GM19023 (cell line): ENCODE data around the gene DNAAF9.
A peak's percentile ranks its signal among the peaks of the same experiment; 100 is the strongest.
"Not testable (repeated sequence)": the region's sequence is repeated elsewhere in the genome, so short reads cannot be mapped to it uniquely, and the experiment has no call there.

Experiments used
- ATAC-seq: cut with Tn5 transposase; IDR thresholded peaks from one replicate; pipeline ENCODE4 v1.9.1; 2021; ENCODE audit warnings: mild to moderate bottlenecking, moderate library complexity; ENCODE audit not compliant: unreplicated experiment

DNAAF9 gene

GRCh38 chr20:3407040-3407770 lies at the start of gene DNAAF9:
TSS of gene DNAAF9 (minus strand) at chr20:3407669. CDS start at chr20:3407557, 112 bp downstream.
- ATAC-seq = peak; percentile 43

GRCh38 chr20:3456648-3457047 lies 49.2 kb upstream of the DNAAF9 start:
- ATAC-seq = no peak

- ATAC-seq = no peak
Measured at GRCh38 chr20:3454831-3455230, 47.4 kb upstream of the DNAAF9 start.

DNA sequence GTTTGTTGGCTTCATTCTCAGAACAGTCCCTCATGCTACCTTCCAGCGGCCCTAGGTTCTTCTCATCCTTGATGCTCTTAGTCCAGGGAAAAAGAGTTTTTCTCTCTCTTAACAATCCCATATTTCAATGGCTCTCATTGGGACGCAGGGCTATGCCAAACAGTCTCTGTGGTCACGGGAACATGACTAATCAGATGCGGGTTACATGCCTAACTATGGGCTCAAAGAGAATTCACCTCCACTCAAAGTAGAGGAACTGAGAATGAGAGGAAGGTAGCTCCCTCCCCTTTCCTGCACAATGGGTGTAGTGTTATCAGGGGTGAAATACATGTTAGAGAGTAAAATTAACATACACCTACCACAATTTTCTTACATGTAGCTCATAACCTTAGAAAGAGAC lies 45.2 kb upstream of the DNAAF9 start:
- ATAC-seq = no peak

DNA sequence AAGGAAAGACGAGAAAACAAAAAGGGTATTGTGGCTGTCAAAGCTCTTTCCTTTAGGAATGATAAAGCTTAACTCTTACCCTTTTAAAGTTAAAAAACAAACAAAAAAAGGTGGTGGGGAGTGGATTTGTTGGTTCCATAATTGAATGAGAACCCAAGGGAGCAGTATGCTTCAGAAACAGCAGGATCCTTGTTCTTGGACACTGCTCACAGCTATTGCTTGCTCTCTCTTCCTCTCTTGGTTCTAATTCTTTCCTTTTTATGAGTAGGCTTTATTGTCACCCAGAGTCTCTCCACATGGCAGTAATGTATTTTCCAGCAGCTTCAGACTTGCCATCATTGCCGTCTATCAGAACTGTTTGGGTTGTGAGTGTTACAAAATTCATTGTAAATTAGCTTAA lies 44.7 kb upstream of the DNAAF9 start:
- no peak for ATAC-seq

GRCh38 chr20:3449319-3449718 lies 41.9 kb upstream of the DNAAF9 start:
- no peak for ATAC-seq

DNA sequence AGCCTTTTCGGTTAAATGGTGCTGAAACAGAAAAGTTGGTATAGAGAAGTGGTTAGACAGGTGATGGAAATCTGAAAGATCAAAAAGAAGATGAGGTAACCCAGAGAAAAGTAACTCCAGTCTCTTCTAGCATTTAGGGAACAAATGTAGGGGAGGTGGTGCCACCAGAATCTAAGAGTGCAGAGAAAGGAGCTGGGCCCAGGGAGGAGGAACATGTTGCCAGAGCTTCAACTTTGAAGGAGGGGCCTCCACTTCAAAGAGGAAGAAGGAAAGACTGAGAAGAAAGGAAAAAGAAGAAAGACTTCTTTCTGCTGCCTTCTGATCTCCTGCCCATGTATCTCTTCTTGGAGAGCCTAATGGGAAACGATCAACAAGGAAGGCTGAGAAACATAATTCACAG lies 39.9 kb upstream of the DNAAF9 start:
- ATAC-seq = no peak

DNA sequence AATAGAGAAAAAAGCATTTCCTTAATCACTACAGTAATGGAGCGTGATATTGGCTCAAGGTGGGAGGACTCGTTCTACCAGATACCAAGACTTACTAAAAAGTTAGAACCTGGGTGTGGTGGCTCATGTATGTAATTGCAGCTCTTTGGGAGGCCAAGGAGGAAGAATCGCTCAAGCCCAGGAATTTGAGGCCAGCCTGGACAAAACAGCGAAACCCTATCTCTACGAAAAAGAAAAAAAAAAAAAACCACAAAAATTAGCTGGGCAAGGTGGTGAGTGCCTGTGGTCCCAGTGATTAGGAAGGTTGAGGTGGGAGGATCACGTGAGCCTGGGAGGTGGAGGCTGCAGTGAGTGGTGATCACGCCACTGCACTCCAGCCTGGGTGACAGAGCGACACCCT lies 39.3 kb upstream of the DNAAF9 start:
- ATAC-seq = no peak

GRCh38 chr20:3436864-3437574 lies 29.6 kb upstream of the DNAAF9 start:
- no peak for ATAC-seq

GRCh38 chr20:3434232-3434631 lies 26.8 kb upstream of the DNAAF9 start:
- ATAC-seq = no peak

DNA sequence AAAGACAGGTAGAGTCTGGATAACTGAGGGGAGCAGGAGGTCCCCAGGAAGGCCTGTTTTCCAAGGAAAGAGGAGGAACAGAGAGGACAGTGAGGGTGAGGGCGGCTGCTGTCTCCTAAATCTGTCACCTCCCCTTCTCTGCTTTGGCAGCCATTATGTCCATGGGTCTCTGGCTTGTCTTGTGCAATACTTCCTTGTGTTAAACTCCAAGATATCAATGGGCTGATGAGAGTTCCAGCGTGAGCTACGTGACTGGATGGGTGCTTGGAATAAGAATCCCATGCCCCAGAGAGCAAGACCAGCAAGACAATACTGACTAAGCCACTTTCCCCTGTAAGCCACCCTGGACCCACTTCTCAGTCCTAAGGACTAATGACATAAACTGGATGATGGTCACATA lies 26.3 kb upstream of the DNAAF9 start:
- no peak for ATAC-seq

DNA sequence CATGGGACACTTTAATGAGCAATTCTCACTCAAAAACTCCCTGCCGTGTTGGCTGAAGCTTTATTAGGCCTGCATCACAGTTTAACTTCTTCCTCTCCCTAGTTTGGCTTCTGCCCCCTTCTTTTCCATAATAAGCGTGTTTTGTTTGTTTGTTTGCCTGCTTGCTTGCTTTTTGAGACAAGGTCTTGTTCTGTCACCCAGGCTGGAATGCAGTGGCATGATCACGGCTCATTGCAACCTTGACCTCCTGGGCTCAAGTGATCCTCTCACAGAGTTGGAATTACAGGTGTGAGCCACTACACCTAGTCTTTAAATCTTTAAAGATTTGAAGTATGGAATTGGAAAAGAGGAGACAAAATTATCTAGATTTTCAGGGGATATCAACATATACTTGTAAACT lies 25.4 kb upstream of the DNAAF9 start:
- ATAC-seq = no peak

- no peak for ATAC-seq
Measured at GRCh38 chr20:3431109-3431508, 23.6 kb upstream of the DNAAF9 start.

DNA sequence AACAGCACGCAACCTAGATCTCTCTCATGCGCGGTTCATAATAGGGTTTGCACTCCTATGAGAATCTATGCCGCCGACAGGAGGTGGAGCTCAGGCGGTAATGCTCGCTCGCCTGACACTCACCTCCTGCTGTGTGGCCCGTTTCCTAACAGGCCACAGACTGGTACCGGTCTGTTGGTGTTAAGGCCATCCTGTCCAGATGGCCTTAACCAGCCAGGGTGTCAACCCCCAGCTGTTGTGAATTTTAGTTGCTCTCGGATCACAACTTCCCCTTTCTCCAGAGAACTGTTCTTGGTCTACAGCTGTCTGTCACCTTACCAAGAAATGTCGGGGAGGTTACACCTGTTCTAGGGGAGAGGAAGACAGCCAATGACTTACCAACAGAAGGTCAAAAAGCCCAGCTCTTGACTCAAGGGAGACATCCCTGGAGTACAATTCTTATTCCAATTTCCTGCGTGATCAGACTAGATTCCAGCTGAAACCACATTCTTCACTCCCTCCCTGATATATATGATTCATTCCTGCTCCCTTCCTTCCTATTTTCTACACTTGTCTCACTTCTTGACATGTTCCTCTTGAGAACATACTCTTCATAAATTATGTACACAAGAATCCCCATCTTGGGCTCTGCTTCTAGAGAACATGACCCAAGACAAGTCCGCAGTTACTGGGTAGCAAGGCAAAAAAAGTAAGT lies 23.1 kb upstream of the DNAAF9 start:
- peak; percentile 85 for ATAC-seq

DNA sequence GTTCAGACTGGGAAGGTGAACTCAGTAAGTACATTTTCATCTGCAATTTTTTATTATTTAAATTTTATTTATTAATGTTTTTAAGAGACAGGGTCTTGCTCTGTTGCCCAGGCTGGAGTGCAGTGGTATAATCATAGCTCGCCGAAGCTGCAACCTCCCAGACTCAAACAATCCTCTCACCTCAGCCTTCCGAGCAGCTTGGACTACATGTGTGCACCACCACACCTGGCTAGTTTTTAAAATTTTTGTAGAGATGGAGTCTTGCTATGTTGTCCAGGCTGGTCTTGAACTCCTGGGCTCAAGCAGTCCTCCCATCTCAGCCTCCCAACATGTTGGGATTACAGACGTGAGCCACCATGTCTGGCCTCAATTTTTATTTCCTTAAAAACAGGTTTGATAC lies 19.3 kb upstream of the DNAAF9 start:
- not testable (repeated sequence) for ATAC-seq

GRCh38 chr20:3423126-3423525 lies 15.7 kb upstream of the DNAAF9 start:
- ATAC-seq = no peak

DNA sequence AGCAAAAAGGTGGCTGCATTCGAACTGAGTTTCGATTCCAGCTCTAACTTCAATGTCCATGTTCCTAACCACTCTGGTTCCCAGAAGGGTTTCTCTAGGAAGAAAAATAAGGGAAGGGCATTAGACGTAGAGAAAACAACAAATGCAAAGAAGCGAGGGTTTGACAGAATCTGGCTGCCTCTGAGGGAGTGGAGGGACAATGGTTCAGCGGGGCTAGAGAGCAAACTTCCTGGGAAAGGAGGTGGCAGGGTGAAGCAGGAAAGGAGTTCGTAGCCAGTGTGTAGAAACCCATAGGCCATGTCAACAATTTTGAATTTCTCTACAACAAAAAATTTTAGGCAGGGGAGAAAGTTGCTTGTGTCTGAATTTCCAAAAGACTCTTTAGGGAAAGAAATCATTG lies 14.5 kb upstream of the DNAAF9 start:
- no peak for ATAC-seq

DNA sequence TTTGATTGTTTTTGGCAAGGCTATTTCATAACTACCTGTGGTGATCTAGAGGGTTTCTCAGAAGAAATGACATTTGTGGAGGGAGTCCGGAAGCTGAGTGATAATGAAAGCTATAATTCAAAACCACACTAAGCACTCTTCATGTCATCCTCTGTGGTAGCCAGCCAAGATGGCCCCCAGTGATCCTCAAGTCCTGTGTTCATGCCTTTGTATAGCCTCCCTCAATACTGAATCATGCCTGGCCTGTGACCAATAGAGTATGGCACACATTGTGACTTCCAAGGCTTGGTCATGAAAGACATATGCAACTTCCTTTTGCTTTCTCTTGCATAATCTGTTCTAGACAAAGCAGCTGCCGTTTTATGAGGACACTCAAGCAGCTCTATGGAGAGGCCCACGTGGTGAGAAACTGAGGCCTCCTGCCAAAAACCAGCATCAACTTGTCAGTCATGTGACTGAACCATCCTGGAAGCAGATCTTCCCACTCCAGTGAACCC lies 12.8 kb upstream of the DNAAF9 start:
- ATAC-seq = peak; percentile 92

DNA sequence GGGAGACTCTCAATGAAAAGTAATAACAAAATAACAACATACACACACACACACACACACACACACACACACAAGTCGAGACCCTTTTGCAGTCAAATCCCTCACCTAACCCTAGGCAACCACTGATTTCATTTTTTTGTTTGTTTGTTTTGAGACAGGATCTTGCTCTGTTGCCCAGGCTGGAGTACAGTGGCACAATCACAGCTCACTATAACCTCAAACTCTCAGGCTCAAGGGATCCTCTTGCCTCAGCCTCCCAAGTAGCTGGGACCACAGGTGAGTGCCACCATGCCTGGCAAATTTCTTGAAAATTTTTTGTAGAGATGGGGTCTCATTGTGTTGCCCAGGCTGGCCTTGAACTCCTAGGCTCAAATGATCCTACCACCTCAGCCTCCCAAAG lies 10.7 kb upstream of the DNAAF9 start:
- not testable (repeated sequence) for ATAC-seq

- ATAC-seq = no peak
Measured at GRCh38 chr20:3414122-3414521, 6.7 kb upstream of the DNAAF9 start.

DNA sequence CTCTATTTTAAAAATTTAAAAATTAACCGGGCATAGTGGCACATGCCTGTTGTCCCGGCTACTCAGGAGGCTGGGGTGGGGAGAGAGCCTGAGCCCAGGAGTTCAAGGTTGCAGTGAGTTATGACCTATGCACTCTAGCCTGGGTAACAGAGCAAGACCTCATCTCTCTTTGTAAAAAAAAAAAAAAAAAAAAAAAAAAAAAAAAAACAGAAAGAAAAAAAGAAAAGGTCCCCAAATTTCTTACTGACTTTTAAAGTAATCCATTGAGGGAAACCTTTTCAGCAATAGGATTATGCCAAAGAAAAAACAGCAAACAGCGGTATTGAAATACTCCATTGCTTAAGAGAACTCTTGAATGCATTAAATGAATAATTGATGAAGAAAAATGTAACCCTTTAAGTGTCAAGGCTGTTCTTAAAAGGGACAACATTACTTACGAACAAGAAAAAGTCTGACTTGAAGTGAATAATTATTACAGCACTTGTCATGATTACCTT lies 6.0 kb upstream of the DNAAF9 start:
- ATAC-seq = no peak
